Kidney epithelial cell (primary cell): ENCODE data around the gene PAPPA. TPM values are rescaled to one million over a fixed set of nuclear protein-coding genes. Genes with fewer than 3 reads are reported as not detected.
A peak's percentile ranks its signal among the peaks of the same experiment; 100 is the strongest.

Experiments
- DNase-seq: peaks from one replicate; pipeline ENCODE4 v3.0.0-alpha.2; 2010; ENCODE audit warnings: low read depth
- H3K27me3 ChIP-seq: 2 replicates; pipeline ENCODE4 v1.6.0; 2011; ENCODE audit warnings: low read length; ENCODE audit not compliant: control insufficient read depth, insufficient read depth
- H3K36me3 ChIP-seq: 2 replicates; pipeline ENCODE4 v1.5.1; 2011; ENCODE audit warnings: low read length; ENCODE audit not compliant: control insufficient read depth, insufficient read depth
- H3K4me3 ChIP-seq: 2 replicates; pipeline ENCODE4 v1.5.1; 2011; ENCODE audit warnings: low read depth, mild to moderate bottlenecking, control low read depth, low read length
- total RNA-seq: library from RNA; depleted of rRNA; stranded (reverse); fragments of >200 nt; gene quantifications from 2 replicates; pipeline ENCODE4 v1.2.3, GENCODE V29; 2015
- TF ChIP-seq, protein P1 (sequence below): IDR thresholded peaks from 2 replicates; pipeline ENCODE4 v1.5.1; 2011; ENCODE audit warnings: mild to moderate bottlenecking, moderate library complexity, low read length, control low read depth, inconsistent platforms; ENCODE audit not compliant: insufficient read depth, poor library complexity, severe bottlenecking

The PAPPA gene, protein sequence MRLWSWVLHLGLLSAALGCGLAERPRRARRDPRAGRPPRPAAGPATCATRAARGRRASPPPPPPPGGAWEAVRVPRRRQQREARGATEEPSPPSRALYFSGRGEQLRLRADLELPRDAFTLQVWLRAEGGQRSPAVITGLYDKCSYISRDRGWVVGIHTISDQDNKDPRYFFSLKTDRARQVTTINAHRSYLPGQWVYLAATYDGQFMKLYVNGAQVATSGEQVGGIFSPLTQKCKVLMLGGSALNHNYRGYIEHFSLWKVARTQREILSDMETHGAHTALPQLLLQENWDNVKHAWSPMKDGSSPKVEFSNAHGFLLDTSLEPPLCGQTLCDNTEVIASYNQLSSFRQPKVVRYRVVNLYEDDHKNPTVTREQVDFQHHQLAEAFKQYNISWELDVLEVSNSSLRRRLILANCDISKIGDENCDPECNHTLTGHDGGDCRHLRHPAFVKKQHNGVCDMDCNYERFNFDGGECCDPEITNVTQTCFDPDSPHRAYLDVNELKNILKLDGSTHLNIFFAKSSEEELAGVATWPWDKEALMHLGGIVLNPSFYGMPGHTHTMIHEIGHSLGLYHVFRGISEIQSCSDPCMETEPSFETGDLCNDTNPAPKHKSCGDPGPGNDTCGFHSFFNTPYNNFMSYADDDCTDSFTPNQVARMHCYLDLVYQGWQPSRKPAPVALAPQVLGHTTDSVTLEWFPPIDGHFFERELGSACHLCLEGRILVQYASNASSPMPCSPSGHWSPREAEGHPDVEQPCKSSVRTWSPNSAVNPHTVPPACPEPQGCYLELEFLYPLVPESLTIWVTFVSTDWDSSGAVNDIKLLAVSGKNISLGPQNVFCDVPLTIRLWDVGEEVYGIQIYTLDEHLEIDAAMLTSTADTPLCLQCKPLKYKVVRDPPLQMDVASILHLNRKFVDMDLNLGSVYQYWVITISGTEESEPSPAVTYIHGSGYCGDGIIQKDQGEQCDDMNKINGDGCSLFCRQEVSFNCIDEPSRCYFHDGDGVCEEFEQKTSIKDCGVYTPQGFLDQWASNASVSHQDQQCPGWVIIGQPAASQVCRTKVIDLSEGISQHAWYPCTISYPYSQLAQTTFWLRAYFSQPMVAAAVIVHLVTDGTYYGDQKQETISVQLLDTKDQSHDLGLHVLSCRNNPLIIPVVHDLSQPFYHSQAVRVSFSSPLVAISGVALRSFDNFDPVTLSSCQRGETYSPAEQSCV (N-terminal part only)
- 15.4 and 15.5 TPM in 2 replicates for total RNA-seq

DNA sequence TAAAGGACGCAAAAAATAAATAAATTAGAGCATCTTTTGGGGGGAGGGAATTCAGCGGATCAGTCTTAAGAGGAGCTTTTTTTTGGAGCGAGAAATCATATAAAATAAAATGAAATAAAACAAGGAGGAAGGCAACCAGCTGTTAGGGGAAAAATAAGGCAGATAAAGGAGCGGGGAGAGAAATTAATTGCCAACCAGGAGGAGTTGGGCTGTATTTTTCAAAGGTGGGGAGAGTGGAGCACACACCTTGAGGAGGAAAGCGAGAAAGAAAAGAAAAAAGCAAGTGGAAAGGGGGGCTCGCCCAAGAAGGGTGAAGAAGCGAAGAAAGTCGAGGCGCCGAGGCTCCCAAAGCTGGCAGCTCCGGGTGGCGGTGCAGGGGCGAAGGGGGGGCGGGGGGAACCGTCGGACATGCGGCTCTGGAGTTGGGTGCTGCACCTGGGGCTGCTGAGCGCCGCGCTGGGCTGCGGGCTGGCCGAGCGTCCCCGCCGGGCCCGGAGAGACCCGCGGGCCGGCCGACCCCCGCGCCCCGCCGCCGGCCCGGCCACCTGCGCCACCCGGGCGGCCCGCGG is at the start of gene PAPPA:
Gene PAPPA, plus strand, starts transcription at position 27 of the 569 bp plus-strand sequence. Its CDS starts 382 bp downstream, at position 409.
- TF ChIP-seq, protein P1, sequence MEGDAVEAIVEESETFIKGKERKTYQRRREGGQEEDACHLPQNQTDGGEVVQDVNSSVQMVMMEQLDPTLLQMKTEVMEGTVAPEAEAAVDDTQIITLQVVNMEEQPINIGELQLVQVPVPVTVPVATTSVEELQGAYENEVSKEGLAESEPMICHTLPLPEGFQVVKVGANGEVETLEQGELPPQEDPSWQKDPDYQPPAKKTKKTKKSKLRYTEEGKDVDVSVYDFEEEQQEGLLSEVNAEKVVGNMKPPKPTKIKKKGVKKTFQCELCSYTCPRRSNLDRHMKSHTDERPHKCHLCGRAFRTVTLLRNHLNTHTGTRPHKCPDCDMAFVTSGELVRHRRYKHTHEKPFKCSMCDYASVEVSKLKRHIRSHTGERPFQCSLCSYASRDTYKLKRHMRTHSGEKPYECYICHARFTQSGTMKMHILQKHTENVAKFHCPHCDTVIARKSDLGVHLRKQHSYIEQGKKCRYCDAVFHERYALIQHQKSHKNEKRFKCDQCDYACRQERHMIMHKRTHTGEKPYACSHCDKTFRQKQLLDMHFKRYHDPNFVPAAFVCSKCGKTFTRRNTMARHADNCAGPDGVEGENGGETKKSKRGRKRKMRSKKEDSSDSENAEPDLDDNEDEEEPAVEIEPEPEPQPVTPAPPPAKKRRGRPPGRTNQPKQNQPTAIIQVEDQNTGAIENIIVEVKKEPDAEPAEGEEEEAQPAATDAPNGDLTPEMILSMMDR = no peak
- no peaks in the 10 kb centered on the region for H3K27me3 ChIP-seq
- peak within 1 kb of the TSS; percentile 57 for H3K4me3 ChIP-seq
- no peak for DNase-seq
- H3K36me3 ChIP-seq = no peaks in the 10 kb centered on the region

DNA sequence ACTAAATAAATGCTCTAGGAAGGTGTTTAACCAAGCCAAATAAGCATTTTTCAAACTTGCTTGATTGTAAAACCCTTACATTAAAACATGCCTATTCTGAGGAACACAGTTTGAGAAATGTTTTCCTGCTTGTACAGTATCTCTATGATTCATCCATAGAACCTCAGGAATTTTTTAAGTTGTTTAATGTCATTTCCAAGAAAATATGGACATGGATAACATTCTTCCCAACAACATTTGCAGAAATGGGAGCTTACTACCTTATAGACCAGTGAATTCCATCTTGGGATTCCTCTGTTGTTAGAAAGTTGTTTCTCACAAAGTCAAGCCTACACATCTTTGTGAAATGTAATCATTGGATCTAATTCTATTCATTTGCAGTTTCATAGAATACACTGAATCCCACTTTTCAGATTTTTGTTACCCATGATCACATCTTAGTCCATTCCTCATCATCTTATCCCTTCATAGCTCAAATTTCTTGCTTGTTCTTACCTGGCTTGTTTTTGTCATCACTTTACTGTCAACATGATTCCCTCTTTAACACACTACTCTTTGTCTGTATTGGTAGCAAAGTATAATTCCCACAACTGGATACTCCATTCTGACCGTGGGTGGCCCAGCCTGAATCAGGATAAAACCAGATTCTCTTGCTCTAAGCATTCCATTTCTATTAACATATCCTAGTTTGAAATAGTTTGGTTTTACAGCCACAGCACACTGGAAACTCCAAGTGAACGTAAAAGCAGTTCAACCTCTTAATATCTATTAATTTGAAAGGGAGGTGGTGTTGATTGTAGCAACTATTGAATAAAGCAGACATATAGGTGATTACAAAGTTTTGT is 49.4 kb upstream of the PAPPA start:
- no peak for DNase-seq
- Histone ChIP-seq H3K27me3 (no peaks in the 10 kb centered on the region), H3K4me3 (no peak overlapping the region), H3K36me3 (no peaks in the 10 kb centered on the region)
- TF ChIP-seq, protein P1 = no peak

DNA sequence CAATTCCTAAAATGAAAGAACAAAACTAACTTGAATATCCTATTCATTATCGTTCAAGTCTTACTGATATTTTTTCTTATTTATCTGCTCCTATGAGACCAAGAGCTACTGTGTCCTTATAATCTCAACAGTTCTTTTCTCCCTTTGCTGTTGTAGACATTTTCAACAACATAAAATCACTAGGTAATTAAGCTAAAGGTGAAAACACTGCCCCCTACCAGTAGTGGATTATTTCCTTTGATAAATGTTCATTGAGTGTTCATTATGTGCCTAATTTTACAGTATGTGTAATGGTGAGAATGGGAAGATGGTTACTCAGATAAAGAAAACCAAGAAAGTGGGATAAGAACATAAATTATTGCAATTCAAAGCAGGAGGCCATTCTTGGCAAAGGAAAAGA is 41.4 kb upstream of the PAPPA start:
- Histone ChIP-seq H3K27me3 (no peaks in the 10 kb centered on the region), H3K4me3 (no peak overlapping the region), H3K36me3 (no peaks in the 10 kb centered on the region)
- TF ChIP-seq, protein P1 = peak; percentile 25
- DNase-seq = no peak

DNA sequence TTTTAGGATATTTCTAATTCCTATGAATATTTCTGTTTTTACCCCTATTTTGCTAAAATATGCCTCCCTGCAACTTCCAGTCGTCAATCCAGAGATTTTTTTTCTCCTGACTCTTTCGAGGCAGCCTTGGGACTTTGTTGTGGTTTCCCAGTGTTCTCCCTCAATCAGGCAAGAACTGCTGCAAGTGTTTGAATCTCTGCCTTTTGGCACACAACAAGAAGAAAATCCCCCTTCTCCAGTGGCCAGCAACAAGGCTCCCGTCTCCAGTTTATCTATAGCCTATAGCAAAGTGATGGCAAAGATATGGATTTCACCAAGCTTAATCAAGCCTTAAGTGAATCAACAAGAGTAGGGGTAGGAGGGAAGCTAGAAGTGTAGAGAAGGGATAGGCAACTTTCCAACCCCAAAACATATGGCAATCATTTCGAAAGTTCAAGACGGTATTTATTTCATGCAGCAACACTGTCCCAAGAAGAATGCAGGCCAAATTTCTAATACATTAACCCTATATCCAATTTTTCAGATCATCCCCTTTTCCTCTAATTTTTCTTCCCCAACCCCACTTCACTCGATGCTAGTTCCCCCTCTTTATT is 37.7 kb upstream of the PAPPA start:
- H3K4me3 ChIP-seq = no peak overlapping the region
- no peaks in the 10 kb centered on the region for H3K27me3 ChIP-seq
- H3K36me3 ChIP-seq = no peaks in the 10 kb centered on the region
- DNase-seq = no peak
- TF ChIP-seq, protein P1 = no peak
